KOPT-K1 (cell line): Measurements from ENCODE around the gene DMXL1.

Experiments
- H3K27ac ChIP-seq: fragments of 200-600 bp; sonication (generic); 2 replicates; pipeline ENCODE4 v1.5.1; 2016; ENCODE audit warnings: antibody characterized with exemption, mild to moderate bottlenecking, low read depth, low read length; ENCODE audit not compliant: poor library complexity, severe bottlenecking
- H3K36me3 ChIP-seq: fragments of 200-600 bp; sonication (generic); 2 replicates; pipeline ENCODE4 v1.5.1; 2017; ENCODE audit warnings: antibody characterized with exemption, mild to moderate bottlenecking, low read length, moderate library complexity; ENCODE audit not compliant: insufficient read depth
- H3K9me3 ChIP-seq: fragments of 200-600 bp; sonication (generic); 2 replicates; pipeline ENCODE4 v1.5.1; 2017; ENCODE audit warnings: antibody characterized with exemption, low read length, mild to moderate bottlenecking; ENCODE audit not compliant: insufficient read depth, poor library complexity, severe bottlenecking

The DMXL1 gene, protein sequence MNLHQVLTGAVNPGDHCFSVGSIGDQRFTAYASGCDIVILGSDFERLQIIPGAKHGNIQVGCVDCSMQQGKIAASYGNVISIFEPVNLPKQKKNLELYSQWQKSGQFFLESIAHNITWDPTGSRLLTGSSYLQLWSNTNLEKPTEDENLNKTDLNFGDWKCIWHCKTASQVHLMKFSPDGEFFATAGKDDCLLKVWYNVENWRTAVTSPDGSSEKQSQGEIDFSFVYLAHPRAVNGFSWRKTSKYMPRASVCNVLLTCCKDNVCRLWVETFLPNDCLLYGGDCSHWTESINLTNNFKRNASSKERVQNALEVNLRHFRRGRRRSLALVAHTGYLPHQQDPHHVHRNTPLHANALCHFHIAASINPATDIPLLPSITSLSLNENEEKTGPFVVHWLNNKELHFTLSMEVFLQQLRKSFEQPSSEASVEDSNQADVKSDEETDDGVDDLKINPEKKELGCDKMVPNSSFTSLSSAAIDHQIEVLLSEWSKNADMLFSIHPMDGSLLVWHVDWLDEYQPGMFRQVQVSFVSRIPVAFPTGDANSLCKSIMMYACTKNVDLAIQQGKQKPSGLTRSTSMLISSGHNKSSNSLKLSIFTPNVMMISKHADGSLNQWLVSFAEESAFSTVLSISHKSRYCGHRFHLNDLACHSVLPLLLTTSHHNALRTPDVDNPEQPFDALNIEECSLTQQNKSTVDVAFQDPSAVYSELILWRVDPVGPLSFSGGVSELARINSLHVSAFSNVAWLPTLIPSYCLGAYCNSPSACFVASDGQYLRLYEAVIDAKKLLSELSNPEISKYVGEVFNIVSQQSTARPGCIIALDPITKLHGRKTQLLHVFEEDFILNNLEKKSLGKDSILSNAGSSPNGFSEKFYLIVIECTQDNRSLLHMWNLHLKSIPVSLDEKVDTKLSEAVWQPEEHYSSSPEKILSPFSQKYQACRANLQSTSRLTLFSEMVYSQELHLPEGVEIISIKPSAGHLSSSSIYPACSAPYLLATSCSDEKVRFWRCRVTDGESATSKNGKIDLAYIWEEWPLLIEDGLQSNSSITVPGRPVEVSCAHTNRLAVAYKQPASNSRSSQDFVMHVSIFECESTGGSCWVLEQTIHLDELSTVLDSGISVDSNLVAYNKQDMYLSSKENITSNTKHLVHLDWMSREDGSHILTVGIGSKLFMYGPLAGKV (N-terminal part only)

DNA sequence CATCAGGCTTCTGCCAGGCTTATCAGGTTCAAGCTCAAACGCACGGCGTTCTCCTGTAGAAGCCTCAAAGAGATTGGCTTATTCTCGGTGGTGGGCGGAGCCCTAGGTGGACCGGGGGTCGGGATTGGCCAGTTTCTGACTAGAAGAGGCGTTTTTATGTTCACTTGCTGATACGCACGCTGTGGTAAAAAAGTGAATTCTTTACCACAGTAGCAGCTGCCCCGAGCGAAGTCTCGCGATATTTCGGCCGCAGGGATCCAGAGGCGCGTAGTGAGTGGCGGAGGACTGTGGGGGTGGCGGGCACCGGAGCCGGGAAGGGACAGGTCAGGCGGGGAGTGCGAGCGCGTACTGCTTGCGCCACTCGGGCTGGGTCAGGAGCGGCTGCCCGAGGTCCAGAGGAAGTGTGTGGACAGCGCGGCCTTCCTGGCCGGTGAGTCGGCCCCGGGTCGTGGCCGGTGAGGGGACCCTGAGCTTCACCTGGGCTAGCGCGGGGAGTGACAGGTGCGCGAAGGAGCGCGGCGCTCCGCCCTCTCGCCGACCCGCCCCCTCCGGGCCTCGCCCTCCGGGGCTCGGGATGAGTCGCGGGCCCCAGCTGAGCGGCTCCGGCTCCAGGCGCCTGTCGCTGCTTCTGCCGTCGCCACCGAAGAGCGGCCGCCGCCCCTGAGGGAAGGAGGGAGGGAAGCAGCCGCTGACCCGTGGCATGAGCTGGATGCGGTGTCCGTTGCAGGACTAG, at the start of gene DMXL1:
Gene DMXL1, plus strand, starts transcription at position 260 of the 733 bp plus-strand sequence. CDS start 483 bp downstream, outside the sequence.
- Histone ChIP-seq H3K36me3 (no peaks in the 10 kb centered on the region), H3K9me3 (no peaks in the 10 kb centered on the region), H3K27ac (peak within 1 kb of the TSS; percentile 76)

DNA sequence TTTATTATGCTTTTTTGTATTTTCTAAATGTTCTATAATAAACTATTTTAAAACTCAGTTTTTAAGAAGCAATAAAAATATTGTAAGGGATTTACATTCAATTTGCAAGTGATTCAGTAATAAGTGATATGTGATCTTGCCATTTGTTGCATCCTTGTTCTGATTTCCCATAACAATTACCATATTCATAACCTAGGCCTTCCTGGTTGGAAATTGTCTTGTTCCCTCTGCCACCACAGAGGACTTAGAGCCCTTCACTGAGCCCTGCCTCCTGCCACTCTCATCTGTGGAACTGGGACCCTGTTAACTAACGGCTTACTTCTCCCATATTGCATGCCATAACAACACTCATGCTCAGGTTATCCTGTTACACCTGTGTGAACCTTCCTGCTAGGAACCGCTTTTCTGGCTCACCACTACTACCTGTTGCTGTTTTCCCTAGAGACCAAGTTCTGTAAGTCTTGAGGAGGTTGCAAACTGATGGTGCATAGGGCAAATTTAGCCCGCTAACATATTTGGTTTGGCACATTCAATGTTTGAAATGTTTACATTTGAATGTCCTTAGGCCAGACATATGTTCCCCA, 49.6 kb upstream of the DMXL1 start:
- Histone ChIP-seq H3K9me3 (no peaks in the 10 kb centered on the region), H3K36me3 (no peaks in the 10 kb centered on the region), H3K27ac (no peak overlapping the region)

DNA sequence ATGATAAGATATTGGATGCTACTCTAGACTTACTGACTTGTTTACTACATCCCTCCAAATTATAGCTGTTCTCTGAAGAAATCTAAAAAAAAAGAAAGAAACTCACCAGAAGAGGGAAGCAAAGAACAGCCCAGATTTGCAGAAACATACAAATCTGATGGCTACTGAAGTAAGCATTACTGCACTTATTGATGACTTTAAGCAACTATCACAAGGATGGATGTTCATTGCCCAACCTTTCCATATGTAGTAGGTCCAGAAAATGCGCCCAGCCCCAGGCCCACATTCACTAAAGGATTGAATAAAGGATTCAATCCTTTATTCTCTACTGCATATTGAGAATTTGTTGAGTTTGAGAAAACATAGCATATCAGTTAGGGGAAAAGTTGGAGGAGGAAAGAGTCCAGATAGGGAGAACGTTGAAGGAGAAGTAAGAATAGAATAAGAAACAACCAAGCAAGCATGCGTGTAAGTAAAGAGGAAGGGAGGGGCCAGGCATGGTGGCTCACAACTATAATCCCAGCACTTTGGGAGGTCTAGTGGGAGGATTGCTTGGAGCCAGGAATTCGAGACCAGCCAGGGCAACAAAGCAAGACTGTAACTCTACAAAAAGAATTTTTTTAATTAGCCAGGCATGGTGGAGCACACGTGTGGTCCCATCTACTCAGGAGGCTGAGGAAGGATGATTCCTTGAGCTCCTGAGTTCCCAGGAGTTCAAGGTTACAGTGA, 48.7 kb upstream of the DMXL1 start:
- Histone ChIP-seq H3K27ac (no peak overlapping the region), H3K9me3 (no peaks in the 10 kb centered on the region), H3K36me3 (no peaks in the 10 kb centered on the region)

DNA sequence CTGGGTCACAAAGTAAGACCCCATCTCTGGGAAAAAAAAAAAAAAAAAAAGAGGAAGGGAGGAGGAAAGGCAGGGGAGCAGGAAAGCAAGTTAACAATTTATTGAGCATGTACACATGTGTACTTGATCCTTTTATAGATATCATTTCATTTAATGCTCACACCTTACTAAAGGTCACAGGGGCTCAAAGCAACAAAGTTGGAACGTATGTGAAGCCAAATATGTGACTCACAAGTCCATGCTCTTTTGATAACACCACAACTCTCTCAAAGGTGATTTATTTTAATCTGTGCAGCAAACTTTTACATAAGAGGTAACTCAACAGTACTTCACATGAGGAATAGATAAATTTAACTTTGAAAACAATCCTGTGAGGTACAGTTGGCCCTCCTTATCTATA, 48.1 kb upstream of the DMXL1 start:
- Histone ChIP-seq H3K27ac (no peak overlapping the region), H3K36me3 (no peaks in the 10 kb centered on the region), H3K9me3 (no peaks in the 10 kb centered on the region)

DNA sequence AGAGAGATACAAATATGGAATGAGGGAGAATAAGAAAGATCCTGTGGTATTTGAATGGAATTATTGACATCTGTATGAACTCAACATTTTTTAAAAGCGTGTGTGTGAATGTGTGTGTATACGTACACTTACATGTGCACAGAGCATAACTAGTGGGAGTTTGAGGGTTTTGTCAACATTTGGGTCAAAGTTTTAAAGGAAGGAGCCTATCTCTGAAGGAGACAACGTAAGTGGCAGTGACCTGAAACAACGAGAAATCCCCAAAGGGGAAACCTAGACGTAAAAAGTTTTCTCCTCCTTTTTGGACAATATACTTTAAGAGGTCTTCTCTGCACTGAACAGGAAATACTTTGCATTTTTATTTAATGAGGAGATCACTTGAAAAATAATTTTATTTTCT, 42.3 kb upstream of the DMXL1 start:
- Histone ChIP-seq H3K27ac (no peak overlapping the region), H3K9me3 (no peaks in the 10 kb centered on the region), H3K36me3 (no peaks in the 10 kb centered on the region)

DNA sequence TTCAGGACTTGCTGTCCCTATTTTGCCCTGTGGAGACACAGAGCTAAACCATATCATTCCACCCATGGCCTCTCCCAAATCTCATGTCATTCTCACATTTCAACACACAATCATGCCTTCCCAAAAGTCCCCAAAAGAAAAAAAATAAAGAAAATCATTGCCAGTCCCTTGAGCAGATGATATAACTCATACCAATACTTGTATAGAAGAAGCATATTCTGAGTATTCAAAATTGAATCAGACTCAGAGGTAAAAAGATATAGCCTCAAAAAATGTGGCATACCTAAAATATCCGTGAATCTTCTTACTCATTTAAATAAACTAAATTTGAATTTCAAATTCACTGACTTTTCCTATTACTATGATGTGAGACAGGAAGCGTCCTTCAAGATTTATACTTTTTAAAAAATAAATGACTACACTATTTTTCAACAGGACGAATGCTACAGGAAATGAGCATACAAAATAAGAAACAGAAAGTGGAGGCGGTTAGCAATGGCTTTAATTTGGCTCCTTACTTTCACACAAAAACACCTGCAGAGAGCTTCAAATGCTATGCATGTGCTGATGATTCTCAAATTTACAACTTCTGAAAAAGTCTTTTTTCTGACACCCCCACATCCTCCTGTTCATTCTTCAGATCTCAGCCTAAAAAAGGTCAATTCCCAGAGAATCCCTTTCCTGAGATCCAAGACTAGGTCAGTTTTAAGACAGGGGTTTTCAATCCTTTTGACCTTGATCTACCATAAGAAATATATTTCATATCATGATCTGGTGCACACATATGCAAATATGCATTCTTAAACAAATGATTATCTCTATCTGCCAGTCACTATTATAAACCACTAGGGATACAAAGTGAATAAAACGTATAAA, 39.6 kb upstream of the DMXL1 start:
- H3K27ac ChIP-seq: peak overlapping the region; percentile 71
- no peaks in the 10 kb centered on the region for H3K9me3 ChIP-seq
- H3K36me3 ChIP-seq: no peaks in the 10 kb centered on the region

DNA sequence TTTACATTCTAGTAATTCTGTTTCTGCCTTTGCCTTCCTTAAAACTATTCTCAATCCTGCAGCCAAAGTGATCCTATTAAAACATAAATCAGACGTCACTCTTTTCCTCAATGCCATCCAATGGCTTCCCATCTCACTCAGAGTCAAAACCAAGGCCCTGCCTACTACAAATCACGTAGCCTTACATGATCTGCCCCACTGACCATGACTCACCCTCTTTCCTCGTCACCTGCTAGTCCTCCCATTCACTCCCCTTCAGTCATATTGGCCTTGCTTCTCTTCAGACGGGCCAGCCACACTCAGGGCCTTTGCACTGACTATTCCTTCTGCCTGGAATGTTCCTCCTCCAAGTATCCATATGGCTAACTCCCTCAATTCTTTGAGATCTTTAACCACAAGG, 39.0 kb upstream of the DMXL1 start:
- Histone ChIP-seq H3K36me3 (no peaks in the 10 kb centered on the region), H3K27ac (peak overlapping the region; percentile 71), H3K9me3 (no peaks in the 10 kb centered on the region)

DNA sequence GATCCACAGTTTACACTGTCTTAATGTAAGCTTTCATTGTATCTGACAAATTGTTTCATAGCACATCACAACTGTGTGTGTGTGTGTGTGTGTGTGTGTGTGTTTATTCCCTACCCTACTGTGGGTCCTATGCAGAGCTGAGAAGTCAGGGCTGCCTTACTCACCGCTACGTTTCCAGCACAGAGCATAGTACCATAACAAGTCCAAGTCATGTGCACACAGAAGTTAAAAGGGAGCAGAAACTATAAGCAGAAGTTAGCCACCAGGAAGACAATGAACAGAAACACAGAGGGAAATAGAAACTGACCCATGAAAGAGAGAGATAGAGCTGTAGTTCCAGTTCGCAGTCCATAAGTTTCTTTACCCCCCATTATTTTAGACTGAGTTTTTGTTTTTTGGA, 38.2 kb upstream of the DMXL1 start:
- no peaks in the 10 kb centered on the region for H3K36me3 ChIP-seq
- H3K27ac ChIP-seq: no peak overlapping the region
- H3K9me3 ChIP-seq: no peaks in the 10 kb centered on the region

DNA sequence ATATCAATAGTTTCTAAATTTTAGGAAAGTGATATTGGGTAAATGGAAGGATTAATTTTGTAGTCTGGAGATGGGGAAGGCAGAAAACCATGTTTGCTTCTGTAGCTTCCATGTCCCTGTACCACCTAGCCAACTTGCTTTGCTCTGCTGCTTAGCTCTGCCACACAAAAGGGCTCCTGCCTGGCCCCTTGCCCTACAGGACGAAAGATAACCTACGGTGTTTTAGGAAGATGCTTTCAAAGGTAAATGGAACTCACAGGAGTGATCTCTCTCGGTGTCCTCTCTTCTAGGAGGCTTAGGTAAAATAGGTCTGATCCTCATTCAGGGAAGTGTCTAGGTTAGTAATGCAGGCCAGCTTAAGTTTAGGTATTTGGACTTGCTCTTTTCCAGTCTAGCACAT, 37.8 kb upstream of the DMXL1 start:
- Histone ChIP-seq H3K36me3 (no peaks in the 10 kb centered on the region), H3K27ac (no peak overlapping the region), H3K9me3 (no peaks in the 10 kb centered on the region)

DNA sequence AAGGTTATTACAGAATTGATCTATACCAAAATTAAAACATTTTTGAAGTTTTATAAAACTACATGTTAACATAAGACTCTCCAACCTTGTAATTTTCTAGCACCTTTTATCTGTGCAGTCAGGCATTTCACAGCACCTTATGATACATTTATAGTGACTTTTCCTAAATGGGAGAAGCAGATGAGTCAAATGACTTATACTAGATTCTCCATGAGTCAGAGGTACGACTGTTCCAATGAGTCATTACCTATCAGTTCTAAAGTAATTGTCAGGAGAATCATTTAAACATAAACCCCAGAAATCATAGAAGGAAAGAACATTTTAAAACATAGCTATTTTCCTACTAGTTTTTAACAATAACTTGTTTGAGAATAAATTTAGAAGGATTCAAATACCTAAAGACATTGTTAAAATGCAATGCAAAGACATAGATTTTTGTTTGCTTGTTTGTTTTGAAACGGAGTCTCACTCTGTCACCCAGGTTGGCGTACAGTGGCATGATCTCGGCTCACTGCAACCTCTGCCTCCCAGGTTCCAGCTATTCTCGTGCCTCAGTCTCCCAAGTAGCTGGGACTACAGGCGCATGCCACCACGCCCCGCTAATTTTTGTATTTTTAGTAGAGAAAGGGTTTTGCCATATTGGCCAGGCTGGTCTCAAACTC, 34.7 kb upstream of the DMXL1 start:
- Histone ChIP-seq H3K9me3 (no peaks in the 10 kb centered on the region), H3K27ac (no peak overlapping the region), H3K36me3 (no peaks in the 10 kb centered on the region)

DNA sequence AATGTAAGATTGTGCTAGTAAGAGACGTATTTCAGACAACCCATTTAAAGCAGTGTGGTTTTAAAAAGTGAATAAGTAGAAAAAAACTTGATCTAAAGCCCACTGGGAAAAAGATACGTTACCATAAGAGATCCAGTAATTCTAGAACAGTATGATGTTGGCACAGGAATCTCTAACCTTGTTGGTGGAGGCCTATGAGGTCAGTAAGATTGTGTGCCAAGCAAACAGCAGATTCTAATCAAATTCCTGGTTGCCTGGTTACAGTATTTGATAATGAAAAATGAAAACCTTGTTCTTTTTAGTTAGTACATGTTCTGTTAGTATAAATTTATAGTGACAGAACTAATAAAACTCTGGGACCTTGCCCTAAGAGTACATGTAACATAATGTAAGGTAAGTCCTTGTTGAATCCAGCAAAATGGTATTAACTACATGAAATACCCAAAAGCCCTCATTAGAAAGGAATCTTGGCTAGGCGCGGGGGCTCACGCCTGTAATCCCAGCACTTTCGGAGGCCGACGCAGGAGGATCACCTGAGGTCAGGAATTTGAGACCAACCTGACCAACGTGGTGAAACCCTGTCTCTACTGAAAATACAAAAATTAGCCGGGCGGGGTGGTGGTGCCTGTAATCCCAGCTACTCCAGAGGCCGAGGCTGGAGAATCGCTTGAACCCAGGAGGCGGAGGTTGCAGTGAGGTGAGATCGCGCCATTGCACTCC, 33.2 kb upstream of the DMXL1 start:
- Histone ChIP-seq H3K9me3 (no peaks in the 10 kb centered on the region), H3K36me3 (no peaks in the 10 kb centered on the region), H3K27ac (no peak overlapping the region)

DNA sequence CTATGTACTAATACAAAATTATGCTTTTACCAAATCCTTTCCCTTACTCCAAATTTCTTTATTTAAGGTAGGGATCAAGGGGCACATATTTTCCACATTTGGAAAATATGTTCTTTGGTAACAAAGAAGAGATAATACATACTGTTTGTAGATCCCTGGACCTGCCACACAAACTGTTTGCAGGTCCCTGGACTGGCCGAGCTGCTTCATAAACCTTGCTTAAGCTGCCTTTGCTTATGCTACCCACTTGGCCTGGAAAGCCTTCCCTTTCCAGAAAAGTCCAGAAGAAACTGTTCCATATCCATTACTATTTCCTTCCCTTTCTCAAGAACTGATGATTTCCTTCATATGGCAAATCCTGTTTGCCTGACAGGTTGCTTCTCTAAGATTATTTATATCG, 22.6 kb upstream of the DMXL1 start:
- Histone ChIP-seq H3K36me3 (no peaks in the 10 kb centered on the region), H3K9me3 (no peaks in the 10 kb centered on the region), H3K27ac (no peak overlapping the region)
